Loucy (cell line): ENCODE measurements around the gene MPZL1.
A peak's percentile ranks its signal among the peaks of the same experiment; 100 is the strongest.

Experiments
- CTCF ChIP-seq: fragments of 200-600 bp; sonication (generic); conservative IDR thresholded peaks from 2 replicates; pipeline ENCODE4 v1.5.1; 2014; ENCODE audit warnings: mild to moderate bottlenecking, antibody characterized with exemption, low read length
- EZH2phosphoT487 ChIP-seq: fragments of 200-600 bp; IDR thresholded peaks from 2 replicates; pipeline ENCODE4 v1.6.1; 2018; ENCODE audit warnings: antibody characterized with exemption, mild to moderate bottlenecking, moderate library complexity, borderline replicate concordance

GRCh38 chr1:167832693-167833092 lies 110.9 kb downstream of the MPZL1 start:
- TF ChIP-seq CTCF: peak; percentile 38
- no peak for TF ChIP-seq EZH2phosphoT487
